ENCODE results near the gene TTC12. TPM values are rescaled to one million over a fixed set of nuclear protein-coding genes. Genes with fewer than 3 reads are reported as not detected.

Gene TTC12
- total and polyA plus RNA-seq, 10 of the 15 experiments (the other 5 are each of a cell fraction or from before 2014, with no cell fraction given): 3.7 to 14.0 (median 8.1) TPM

DNA sequence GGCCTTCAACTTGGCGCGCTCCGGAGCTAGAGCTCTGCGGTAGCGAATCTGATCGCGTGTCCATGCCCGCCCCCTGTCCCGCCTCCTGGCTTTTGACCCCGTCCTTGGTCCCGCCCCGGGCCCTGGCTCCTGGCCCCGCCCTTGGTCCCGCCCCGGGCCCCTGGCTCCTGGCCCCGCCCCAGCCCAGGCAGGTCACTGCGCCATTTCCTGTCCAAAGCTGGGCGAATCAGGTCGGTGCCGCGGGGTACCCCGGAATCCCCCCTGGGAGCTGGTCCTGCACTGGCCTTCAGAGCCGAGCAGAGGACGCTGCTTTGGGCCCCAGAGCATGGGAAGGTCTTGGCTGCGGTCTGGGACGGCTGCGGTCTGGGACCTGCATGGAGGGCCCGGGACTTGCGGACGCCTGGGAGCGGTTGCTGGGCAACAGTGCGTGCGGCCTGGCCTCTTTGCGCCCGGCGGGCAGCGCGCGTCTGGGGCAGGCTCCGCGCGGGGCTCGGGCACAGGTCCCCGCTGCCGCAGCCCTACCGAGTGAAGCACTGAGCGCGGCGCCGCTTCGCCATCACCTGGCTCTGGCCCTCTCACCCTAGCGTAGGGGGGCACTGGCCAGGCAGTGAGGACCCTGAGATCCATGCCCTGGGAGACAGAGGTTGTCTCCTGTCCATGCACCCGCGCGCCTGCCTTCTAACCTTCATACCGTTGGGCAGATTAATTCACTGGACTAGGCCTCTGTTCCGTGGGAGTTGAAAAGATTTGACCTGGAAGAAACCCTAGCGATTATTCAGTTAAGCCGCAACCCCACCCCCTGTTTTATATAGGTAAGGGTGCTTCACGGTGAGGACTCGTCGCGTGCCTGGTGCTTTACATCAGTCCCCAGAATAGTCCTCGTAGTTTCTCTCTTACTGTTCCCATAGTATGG lies at the start of gene TTC12 (continued):
- TF ChIP-seq, protein P1, sequence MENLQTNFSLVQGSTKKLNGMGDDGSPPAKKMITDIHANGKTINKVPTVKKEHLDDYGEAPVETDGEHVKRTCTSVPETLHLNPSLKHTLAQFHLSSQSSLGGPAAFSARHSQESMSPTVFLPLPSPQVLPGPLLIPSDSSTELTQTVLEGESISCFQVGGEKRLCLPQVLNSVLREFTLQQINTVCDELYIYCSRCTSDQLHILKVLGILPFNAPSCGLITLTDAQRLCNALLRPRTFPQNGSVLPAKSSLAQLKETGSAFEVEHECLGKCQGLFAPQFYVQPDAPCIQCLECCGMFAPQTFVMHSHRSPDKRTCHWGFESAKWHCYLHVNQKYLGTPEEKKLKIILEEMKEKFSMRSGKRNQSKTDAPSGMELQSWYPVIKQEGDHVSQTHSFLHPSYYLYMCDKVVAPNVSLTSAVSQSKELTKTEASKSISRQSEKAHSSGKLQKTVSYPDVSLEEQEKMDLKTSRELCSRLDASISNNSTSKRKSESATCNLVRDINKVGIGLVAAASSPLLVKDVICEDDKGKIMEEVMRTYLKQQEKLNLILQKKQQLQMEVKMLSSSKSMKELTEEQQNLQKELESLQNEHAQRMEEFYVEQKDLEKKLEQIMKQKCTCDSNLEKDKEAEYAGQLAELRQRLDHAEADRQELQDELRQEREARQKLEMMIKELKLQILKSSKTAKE (IDR thresholded peaks at IDR 0.05; ENCODE audit: low read depth, poor library complexity, severe bottlenecking): no peak
- peak; percentile 69; the same call in 1 of the 2 replicates for TF ChIP-seq ZNF207 (IDR thresholded peaks at IDR 0.05; ENCODE audit: borderline replicate concordance)
- no peak for TF ChIP-seq CBX5 (IDR thresholded peaks at IDR 0.05; ENCODE audit: low read depth)
- TF ChIP-seq, protein P2, sequence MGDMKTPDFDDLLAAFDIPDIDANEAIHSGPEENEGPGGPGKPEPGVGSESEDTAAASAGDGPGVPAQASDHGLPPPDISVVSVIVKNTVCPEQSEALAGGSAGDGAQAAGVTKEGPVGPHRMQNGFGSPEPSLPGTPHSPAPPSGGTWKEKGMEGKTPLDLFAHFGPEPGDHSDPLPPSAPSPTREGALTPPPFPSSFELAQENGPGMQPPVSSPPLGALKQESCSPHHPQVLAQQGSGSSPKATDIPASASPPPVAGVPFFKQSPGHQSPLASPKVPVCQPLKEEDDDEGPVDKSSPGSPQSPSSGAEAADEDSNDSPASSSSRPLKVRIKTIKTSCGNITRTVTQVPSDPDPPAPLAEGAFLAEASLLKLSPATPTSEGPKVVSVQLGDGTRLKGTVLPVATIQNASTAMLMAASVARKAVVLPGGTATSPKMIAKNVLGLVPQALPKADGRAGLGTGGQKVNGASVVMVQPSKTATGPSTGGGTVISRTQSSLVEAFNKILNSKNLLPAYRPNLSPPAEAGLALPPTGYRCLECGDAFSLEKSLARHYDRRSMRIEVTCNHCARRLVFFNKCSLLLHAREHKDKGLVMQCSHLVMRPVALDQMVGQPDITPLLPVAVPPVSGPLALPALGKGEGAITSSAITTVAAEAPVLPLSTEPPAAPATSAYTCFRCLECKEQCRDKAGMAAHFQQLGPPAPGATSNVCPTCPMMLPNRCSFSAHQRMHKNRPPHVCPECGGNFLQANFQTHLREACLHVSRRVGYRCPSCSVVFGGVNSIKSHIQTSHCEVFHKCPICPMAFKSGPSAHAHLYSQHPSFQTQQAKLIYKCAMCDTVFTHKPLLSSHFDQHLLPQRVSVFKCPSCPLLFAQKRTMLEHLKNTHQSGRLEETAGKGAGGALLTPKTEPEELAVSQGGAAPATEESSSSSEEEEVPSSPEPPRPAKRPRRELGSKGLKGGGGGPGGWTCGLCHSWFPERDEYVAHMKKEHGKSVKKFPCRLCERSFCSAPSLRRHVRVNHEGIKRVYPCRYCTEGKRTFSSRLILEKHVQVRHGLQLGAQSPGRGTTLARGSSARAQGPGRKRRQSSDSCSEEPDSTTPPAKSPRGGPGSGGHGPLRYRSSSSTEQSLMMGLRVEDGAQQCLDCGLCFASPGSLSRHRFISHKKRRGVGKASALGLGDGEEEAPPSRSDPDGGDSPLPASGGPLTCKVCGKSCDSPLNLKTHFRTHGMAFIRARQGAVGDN (IDR thresholded peaks at IDR 0.05): no peak
- TF ChIP-seq JUND (IDR thresholded peaks at IDR 0.05; ENCODE audit: low read depth, low read length): no peak
- TF ChIP-seq NFYA (IDR thresholded peaks at IDR 0.05; ENCODE audit: borderline replicate concordance, low read depth, low read length): no peak
- TF ChIP-seq, protein P3, sequence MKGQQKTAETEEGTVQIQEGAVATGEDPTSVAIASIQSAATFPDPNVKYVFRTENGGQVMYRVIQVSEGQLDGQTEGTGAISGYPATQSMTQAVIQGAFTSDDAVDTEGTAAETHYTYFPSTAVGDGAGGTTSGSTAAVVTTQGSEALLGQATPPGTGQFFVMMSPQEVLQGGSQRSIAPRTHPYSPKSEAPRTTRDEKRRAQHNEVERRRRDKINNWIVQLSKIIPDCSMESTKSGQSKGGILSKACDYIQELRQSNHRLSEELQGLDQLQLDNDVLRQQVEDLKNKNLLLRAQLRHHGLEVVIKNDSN (IDR thresholded peaks at IDR 0.05; ENCODE audit: borderline replicate concordance, extremely low read length, insufficient read depth, low read depth, low read length): no peak
- TF ChIP-seq, protein P4, sequence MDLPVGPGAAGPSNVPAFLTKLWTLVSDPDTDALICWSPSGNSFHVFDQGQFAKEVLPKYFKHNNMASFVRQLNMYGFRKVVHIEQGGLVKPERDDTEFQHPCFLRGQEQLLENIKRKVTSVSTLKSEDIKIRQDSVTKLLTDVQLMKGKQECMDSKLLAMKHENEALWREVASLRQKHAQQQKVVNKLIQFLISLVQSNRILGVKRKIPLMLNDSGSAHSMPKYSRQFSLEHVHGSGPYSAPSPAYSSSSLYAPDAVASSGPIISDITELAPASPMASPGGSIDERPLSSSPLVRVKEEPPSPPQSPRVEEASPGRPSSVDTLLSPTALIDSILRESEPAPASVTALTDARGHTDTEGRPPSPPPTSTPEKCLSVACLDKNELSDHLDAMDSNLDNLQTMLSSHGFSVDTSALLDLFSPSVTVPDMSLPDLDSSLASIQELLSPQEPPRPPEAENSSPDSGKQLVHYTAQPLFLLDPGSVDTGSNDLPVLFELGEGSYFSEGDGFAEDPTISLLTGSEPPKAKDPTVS (IDR thresholded peaks at IDR 0.05; ENCODE audit: low read depth, low read length): no peak
